K562 (cell line): ENCODE data around the gene PERP. TPM values are rescaled to one million over a fixed set of nuclear protein-coding genes. Genes with fewer than 3 reads are reported as not detected.

Source experiments
- ATAC-seq: fragments of 200-7000 bp; cut with Tn5 transposase; 3 replicates; pipeline ENCODE4 v1.9.1; 2020; ENCODE audit warnings: moderate library complexity
- BruUV-seq: library from RNA; stranded (reverse); fragments of 400-500 nt; replicated peaks from 2 replicates; lab custom pipeline; 2021; lab: Mats Ljungman, UMichigan
- CTCF ChIA-PET: fragments of 300-600 bp; formaldehyde crosslinking; extraction: SDS; loops from one replicate; lab custom pipeline; 2021; ENCODE audit warnings: low intra/inter-chr PET ratio; lab: Yijun Ruan, JAX
- POLR2A ChIA-PET: fragments of 300-600, 350-650 bp; sonication (Branson Sonifier 250); formaldehyde crosslinking; extraction: SDS; loops from one replicate; lab custom pipeline; 2021; ENCODE audit warnings: antibody characterized with exemption, inconsistent platforms; lab: Yijun Ruan, JAX
- DNase-seq, 4 experiments: peaks; one replicate each; pipeline versions ENCODE4 v3.0.0 to v3.0.0-alpha.2; 2011 to 2018; ENCODE audit warnings: low spot score in 3 of 4, mixed read lengths in 3 of 4; ENCODE audit errors: extremely low read depth in 1 of 4
- FAIRE-seq: peaks from 2 replicates; lab custom pipeline; 2011; peaks lifted over from hg19 to GRCh38; lab: Jason Lieb, UNC
- H2AFZ ChIP-seq: 2 replicates; pipeline ENCODE4 v1.6.0; 2011; ENCODE audit warnings: low read depth, low read length, control low read depth, inconsistent platforms
- H3K27ac ChIP-seq: fragments of 200-600 bp; 3 replicates; pipeline ENCODE4 v1.8.0; 2011; ENCODE audit warnings: low read depth, mild to moderate bottlenecking, control low read depth, inconsistent platforms, low read length, moderate library complexity, mixed read lengths; ENCODE audit errors: extremely low read depth
- H3K27me3 ChIP-seq, 2 experiments: fragments of 300-600 bp in 1 of 2; 2 replicates in 1 of 2; 3 replicates in 1 of 2; pipeline versions ENCODE4 v1.6.0 to v1.8.0; 2011; ENCODE audit warnings: inconsistent platforms in 2 of 2, low read length in 2 of 2, mild to moderate bottlenecking in 1 of 2, mixed read lengths in 1 of 2, moderate library complexity in 1 of 2; ENCODE audit not compliant: control insufficient read depth in 2 of 2, insufficient read depth in 2 of 2
- H3K36me3 ChIP-seq: fragments of 300-600 bp; 3 replicates; pipeline ENCODE4 v1.8.0; 2011; ENCODE audit warnings: mild to moderate bottlenecking, low read length, inconsistent platforms; ENCODE audit not compliant: control insufficient read depth, insufficient read depth
- H3K4me1 ChIP-seq, 2 experiments: fragments of 200-600 bp in 1 of 2; replicated peaks in 1 of 2; 2 replicates in 1 of 2; 3 replicates in 1 of 2; pipeline versions ENCODE4 v1.5.1 to v1.8.0; 2011; ENCODE audit warnings: inconsistent platforms in 2 of 2, low read length in 2 of 2, mild to moderate bottlenecking in 1 of 2, mixed read lengths in 1 of 2, moderate library complexity in 1 of 2; ENCODE audit not compliant: control insufficient read depth in 2 of 2, insufficient read depth in 2 of 2
- H3K4me2 ChIP-seq: 2 replicates; pipeline ENCODE4 v1.6.1; 2011; ENCODE audit warnings: low read length, control low read depth, inconsistent platforms, mixed read lengths; ENCODE audit not compliant: insufficient read depth
- H3K4me3 ChIP-seq: fragments of 200-600 bp; sonication (generic), shearing (Covaris generic); 2 replicates; pipeline ENCODE4 v1.5.1; 2016; ENCODE audit warnings: control low read depth, inconsistent platforms
- H3K79me2 ChIP-seq: fragments of 200-600 bp; 3 replicates; pipeline ENCODE4 v1.8.0; 2011; ENCODE audit warnings: low read length, inconsistent platforms; ENCODE audit not compliant: control insufficient read depth, insufficient read depth
- H3K9ac ChIP-seq, 2 experiments: 2 replicates each; pipeline versions ENCODE4 v1.6.0 to v1.6.1; 2011; ENCODE audit warnings: low read depth in 2 of 2, low read length in 2 of 2, control low read depth in 1 of 2, inconsistent platforms in 1 of 2, mild to moderate bottlenecking in 1 of 2, mixed read lengths in 1 of 2; ENCODE audit not compliant: insufficient read depth in 1 of 2
- H3K9me1 ChIP-seq: one replicate; pipeline ENCODE4 v1.6.0; 2011; ENCODE audit warnings: inconsistent platforms, mild to moderate bottlenecking, low read length, moderate library complexity; ENCODE audit not compliant: control insufficient read depth, insufficient read depth
- H3K9me3 ChIP-seq: replicated peaks from 2 replicates; pipeline ENCODE4 v1.5.1; 2011; ENCODE audit warnings: low read depth, low read length, inconsistent platforms; ENCODE audit not compliant: control insufficient read depth, insufficient read depth
- H4K20me1 ChIP-seq: replicated peaks from 2 replicates; pipeline ENCODE4 v1.6.1; 2011; ENCODE audit warnings: low read length, inconsistent platforms, mixed read lengths; ENCODE audit not compliant: control insufficient read depth, insufficient read depth
- ATF1 ChIP-seq, 2 experiments: fragments of 450-650 bp in 1 of 2; IDR thresholded peaks; 2 replicates each; pipeline ENCODE4 v1.6.1; 2016; ENCODE audit warnings: missing compliant biosample characterization in 1 of 2, missing genetic modification characterization in 1 of 2
- FOXJ2 ChIP-seq: fragments of 200-800 bp; sonication (Bioruptor generic); IDR thresholded peaks from 2 replicates; pipeline ENCODE4 v1.6.1; 2016; ENCODE audit warnings: missing genetic modification characterization, missing compliant biosample characterization
- GTF3C2 ChIP-seq: IDR thresholded peaks from 3 replicates; pipeline ENCODE4 v1.6.1; 2011; ENCODE audit warnings: borderline replicate concordance, mild to moderate bottlenecking, moderate library complexity; ENCODE audit not compliant: insufficient read length; ENCODE audit errors: extremely low read depth
- MED1 ChIP-seq: sonication (generic); formaldehyde crosslinking; IDR thresholded peaks from 2 replicates; pipeline ENCODE4 v1.8.1; 2023; ENCODE audit warnings: missing genetic modification reagents, borderline replicate concordance
- MTA1 ChIP-seq: fragments of 450-650 bp; IDR thresholded peaks from 2 replicates; pipeline ENCODE4 v1.6.1; 2017; ENCODE audit warnings: borderline replicate concordance
- POLR2A ChIP-seq: fragments of 450-650 bp; conservative IDR thresholded peaks from 2 replicates; pipeline ENCODE4 v1.6.1; 2016
- RFX7 ChIP-seq: fragments of 250-450 bp; sonication (Bioruptor Pico); IDR thresholded peaks from 2 replicates; pipeline ENCODE4 v1.5.1; 2021; ENCODE audit warnings: mild to moderate bottlenecking
- SAP30 ChIP-seq: fragments of 200-600 bp; sonication (generic); IDR thresholded peaks from 2 replicates; pipeline ENCODE4 v1.6.1; 2012; ENCODE audit warnings: borderline replicate concordance, low read depth, mild to moderate bottlenecking, moderate library complexity, low read length, control low read depth, inconsistent platforms; ENCODE audit not compliant: insufficient read depth, poor library complexity, severe bottlenecking
- SP1 ChIP-seq: sonication (generic); formaldehyde crosslinking; IDR thresholded peaks from 2 replicates; pipeline ENCODE4 v1.8.1; 2022; ENCODE audit warnings: mild to moderate bottlenecking, missing genetic modification reagents
- SUPT5H ChIP-seq: fragments of 450-650 bp; IDR thresholded peaks from 2 replicates; pipeline ENCODE4 v1.6.1; 2016
- TEAD2 ChIP-seq: fragments of 450-650 bp; IDR thresholded peaks from 2 replicates; pipeline ENCODE4 v1.6.1; 2016; ENCODE audit warnings: missing genetic modification characterization, control low read depth, missing compliant biosample characterization
- ZFP1 ChIP-seq: fragments of 450-650 bp; formaldehyde crosslinking; IDR thresholded peaks from 2 replicates; pipeline ENCODE4 v1.4.0; 2020; ENCODE audit warnings: mild to moderate bottlenecking, mixed read lengths
- ZNF395 ChIP-seq: fragments of 200-800 bp; sonication (Bioruptor generic); IDR thresholded peaks from 2 replicates; pipeline ENCODE4 v1.6.1; 2017; ENCODE audit warnings: missing genetic modification characterization, missing compliant biosample characterization
- ZNF41 ChIP-seq: fragments of 250-450 bp; sonication (Bioruptor Pico); conservative IDR thresholded peaks from 2 replicates; pipeline ENCODE4 v1.4.0; 2020; ENCODE audit warnings: mild to moderate bottlenecking
- ZNF507 ChIP-seq: conservative IDR thresholded peaks from 2 replicates; pipeline ENCODE4 v1.6.1; 2017; ENCODE audit warnings: missing genetic modification characterization, missing compliant biosample characterization
- ZNF551 ChIP-seq: fragments of 250-450 bp; sonication (Bioruptor Pico); IDR thresholded peaks from 2 replicates; pipeline ENCODE4 v1.5.0; 2021; ENCODE audit warnings: mild to moderate bottlenecking, moderate library complexity
- in situ Hi-C: fragments of 300-500 bp; cut with MboI; formaldehyde crosslinking; loops from 4 replicates; pipeline ENCODE4 v1.15.0; 2018; ENCODE audit warnings: inconsistent platforms, mixed read lengths
- intact Hi-C: fragments of 100-400 bp; cut with micrococcal nuclease; formaldehyde crosslinking; loops from 2 replicates; pipeline ENCODE4 v1.14.2; 2022
- polyA plus RNA-seq, 8 experiments: library from polyadenylated mRNA; depleted of rRNA in 4 of 8; stranded (reverse) in 5 of 8; unstranded in 3 of 8; fragments of >200 nt; fragmentation: Nextera tagmentation in 2 of 8; fragmentation: Illumina TruSeq in 1 of 8; extraction: Ambion mirVana in 2 of 8; extraction: Trizol in 1 of 8; gene quantifications; 2 replicates each; pipeline versions ENCODE4 v1.2.1 to v1.2.3, GENCODE V29; 2011 to 2014; ENCODE audit warnings: inconsistent platforms in 1 of 8, missing spikeins in 1 of 8
- total RNA-seq, 7 experiments: library from RNA; depleted of rRNA in 6 of 7; stranded (reverse); fragments of >200 nt in 6 of 7; fragmentation: Illumina TruSeq in 2 of 7; extraction: Trizol in 2 of 7; gene quantifications; 2 replicates each; pipeline versions ENCODE4 v1.2.1 to v1.2.3, GENCODE V29; 2011 to 2021; ENCODE audit warnings: low replicate concordance in 1 of 7

The PERP gene
- total and polyA plus RNA-seq, 9 of the 15 experiments (the other 6 are each of a cell fraction or from before 2014, with no cell fraction given) = 0.01 to 0.27 (median 0.05) TPM; not detected in 2

DNA sequence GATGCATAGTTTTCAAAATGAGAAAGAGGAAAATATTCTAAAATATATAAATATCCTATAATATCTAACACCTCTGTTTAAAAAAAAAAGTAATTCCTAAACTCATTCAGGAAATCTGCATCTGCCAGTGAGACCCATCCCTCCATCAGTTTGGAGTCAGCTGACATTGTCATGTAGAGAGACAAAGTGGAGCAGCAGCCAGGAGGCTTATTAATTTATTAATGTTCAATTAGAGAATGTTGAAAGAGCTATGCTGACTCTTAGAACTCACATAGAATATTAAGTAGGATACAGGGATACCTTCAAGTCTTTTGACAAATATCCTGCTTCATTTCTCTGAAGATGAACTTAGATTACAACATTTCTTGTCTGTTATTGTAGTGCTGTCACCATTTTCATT lies 12.8 kb upstream of the PERP start:
- Histone ChIP-seq H3K4me2 (no peak overlapping the region), H3K79me2 (no peaks in the 10 kb centered on the region), H3K27ac (no peak overlapping the region), H3K36me3 (no peaks in the 10 kb centered on the region), H3K4me3 (no peak overlapping the region), H2AFZ (no peak overlapping the region), H3K9ac (no peak overlapping the region), H3K4me1 (no peaks in the 10 kb centered on the region), H3K27me3 (no peaks in the 10 kb centered on the region), H3K9me1 (no peaks in the 10 kb centered on the region), H4K20me1 (no peaks in the 10 kb centered on the region), H3K9me3 (no peaks in the 10 kb centered on the region)
- ATAC-seq (no peak), DNase-seq (no peak), FAIRE-seq (no peak)
- BruUV-seq = no TSS peak
- intact Hi-C loops (loop anchor here (5.0 kb wide), 2 partner anchors 287 to 867 kb away; partner anchors contain the start of gene REPS1), in situ Hi-C loops (loop anchor here (5.0 to 10.0 kb wide), 4 partner anchors 397 to 1245 kb away; no protein-coding TSS in a partner anchor)
- ChIA-PET CTCF (no interaction called here), POLR2A (no interaction called here)
- TF ChIP-seq SAP30 (no peak), FOXJ2 (tag) (no peak), MTA1 (no peak), ZNF507 (tag) (no peak), SP1 (no peak), TEAD2 (tag) (no peak), ZNF551 (CRISPR knock-in tag) (no peak), MED1 (CRISPR knock-in tag) (no peak), ZNF41 (no peak), SUPT5H (no peak), ATF1 (CRISPR knock-in tag; IDR thresholded peaks at IDR 0.05) (no peak), ATF1 (tag; IDR thresholded peaks at IDR 0.05) (no peak), ZFP1 (CRISPR knock-in tag) (no peak), POLR2A (no peak), ZNF395 (CRISPR knock-in tag) (no peak), RFX7 (CRISPR knock-in tag) (no peak), GTF3C2 (no peak)
